Superior temporal gyrus (tissue), 1 donor: ENCODE results near the gene TBX2.
"Not testable (repeated sequence)": the region's sequence is repeated elsewhere in the genome, so short reads cannot be mapped to it uniquely, and the experiment has no call there.

Source experiments
- DNase-seq: peaks from one replicate; pipeline ENCODE4 v3.0.0-alpha.2; 2016; ENCODE audit errors: extremely low spot score

The TBX2 gene

GRCh38 chr17:61413661-61414126, 14.1 kb downstream of the TBX2 start:
- DNase-seq: no peak

- no peak for DNase-seq
Measured at GRCh38 chr17:61414141-61414935, 14.7 kb downstream of the TBX2 start.

DNA sequence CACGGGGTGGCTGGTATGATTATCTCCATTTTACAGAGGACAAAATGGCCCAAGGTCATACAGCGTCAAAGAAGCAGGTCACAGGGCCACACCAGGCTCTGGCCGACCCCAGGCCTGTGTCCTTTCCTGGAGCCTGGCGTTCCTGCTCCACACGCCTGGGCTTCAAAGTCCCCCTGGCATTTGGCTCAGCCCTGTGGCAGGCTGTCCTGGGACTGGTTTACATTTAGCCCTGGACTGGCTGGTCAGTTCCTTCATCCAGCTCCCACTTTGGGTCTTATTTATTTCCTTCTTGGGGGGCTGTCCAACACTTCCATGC, 15.3 kb downstream of the TBX2 start:
- no peak for DNase-seq

DNA sequence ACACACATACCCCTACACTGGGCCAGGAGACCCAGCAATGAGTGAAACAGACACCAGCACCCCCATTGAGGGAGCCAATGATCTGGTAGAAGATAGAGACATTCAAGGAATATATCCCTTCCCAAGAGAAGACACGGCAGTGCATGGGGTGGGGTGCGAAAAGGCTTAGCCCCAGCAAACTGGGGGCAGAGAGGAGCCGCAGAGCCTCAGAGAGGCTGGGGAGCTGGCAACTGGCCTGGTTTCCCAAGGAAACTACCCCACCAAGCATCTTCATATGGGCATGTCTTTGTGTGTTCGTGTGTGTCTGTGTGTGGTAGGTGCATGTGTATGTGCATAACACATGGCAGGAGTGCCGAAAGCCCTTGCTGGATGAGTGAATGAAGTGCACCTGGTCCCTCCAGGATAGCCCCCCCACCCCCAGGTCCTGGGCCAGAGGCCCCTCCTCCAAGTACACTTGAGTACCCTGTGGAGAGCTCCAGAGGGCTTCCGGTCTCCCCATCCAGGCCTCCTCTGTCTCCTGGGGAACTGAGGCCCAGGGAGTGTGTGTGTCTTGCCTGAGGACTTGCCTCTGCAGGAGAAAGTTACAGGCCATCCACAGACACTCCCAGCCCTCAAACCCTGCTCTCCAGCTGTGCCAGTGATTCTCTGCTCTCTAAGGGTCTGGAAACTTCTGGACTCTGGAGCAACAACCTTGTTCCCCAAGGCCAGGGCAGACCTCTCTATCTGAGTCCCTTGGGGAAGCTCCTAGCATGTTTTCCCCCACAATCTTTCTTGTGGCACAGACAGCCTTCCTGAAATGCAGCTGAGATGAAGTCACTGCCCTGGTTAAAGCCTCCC, 15.9 kb downstream of the TBX2 start:
- no peak for DNase-seq

DNA sequence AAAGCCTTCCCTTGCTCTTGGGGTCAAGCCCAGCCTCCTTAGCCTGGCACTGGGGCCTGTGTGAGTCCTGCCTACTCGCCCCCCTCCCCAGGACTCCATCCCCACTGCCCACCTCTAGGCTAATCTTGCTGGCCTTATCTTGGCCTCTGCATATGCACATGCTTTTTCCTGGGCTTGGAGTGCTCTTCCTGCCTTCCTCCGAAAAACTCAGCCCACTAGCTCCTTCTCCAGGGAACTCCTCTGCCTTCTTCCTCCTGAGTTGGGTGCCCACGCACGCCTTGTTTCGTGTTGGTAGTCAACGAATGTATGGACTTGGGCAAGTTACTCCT, 16.5 kb downstream of the TBX2 start:
- no peak for DNase-seq

- peak; percentile 74 for DNase-seq
Measured at GRCh38 chr17:61416540-61417363, 17.1 kb downstream of the TBX2 start.

- no peak for DNase-seq
Measured at GRCh38 chr17:61418449-61418848, 18.8 kb downstream of the TBX2 start.

DNA sequence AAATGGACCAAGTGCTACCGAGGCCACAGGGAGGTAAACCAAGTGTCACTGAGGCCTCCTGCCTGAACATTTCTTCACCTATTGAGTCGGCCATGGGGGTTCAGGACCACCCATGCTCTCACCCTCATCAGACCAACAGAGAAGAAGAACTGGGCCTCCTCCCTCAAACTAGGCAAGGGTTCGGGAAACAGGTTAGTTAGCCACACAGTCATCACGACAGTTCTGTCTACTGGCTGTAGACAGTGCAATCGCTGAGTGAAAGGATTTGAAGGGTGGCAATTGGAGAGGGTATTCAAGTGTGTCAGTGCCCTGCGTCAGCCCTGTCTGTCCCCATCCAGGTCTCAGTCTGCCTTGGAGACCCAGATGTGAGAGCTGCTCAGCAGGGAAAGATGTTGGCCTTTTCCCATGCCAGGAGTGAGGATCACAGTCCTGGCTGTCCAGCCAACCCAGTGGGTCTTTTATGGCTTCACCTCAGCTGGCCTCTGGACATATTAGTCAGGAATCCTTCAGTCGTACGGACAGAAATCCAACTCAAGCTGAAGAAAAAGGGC, 19.9 kb downstream of the TBX2 start:
- DNase-seq: no peak

DNA sequence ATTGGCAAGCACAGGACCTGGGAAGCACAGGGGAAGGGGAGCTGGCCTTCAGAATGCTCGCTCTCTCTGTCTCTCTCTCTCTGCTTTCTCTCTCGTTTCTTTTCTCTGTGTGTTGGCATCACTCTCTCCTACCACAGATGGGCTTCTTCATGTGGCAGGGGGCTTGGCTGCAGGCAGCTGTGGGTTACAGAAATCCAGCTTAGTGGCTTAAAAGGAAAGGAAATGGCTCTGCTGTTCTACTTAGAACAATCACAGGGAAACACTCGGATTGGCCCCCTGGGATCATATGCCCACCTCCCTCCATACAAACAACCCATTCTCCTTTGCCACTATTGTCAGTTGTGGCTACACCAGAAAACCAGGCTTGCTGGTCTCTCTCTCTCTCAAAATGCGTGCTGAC, 20.4 kb downstream of the TBX2 start:
- DNase-seq: no peak

DNA sequence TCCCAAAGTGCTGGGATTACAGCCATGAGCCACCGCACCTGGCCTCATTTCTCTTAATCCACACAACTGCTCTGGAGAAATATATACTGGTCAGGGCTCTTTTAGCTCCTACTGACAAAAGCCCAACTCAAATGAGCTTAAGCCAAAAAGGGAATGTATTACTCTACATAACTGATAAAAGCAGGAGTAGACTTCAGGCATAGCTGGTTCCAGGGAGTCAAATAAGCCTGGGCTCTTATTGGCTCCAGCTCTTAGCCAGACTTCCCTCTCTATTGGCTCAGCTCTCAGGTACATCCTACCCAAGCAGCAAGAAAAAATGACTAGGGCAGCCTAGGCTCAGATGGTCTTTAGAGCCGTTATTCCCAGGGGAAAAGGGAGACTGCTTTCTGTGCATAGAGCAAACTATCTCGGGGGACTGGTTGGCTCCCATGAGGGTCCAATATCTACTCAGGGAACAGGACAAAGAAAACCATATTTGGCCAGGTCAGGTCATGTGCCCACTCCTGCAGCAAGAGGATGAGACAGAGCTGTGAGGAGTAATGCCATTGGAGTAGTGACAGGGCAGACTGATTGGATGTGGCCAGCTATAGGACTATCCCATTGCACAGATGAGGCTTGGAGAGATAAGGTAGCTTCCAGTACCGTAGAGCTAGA, 21.2 kb downstream of the TBX2 start:
- DNase-seq: no peak

DNA sequence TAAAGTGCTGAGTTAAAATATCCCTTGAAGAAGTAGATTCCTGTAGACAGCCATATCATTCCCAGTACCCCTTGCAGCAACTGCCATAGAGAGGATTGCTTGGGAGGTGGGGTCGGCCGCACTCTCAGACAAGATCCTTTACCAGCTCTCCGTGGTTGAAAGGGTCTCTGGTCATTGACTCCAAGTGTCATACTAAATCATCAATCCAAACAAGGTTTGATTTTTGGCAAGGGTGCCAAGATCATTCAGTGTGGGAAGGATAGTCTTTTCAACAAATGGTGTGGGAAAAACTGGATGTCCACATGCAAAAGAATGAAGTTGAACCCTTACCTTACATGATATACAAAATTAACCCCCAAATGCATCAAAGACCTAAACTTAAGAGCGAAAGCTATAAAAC, 21.8 kb downstream of the TBX2 start:
- DNase-seq: no peak

GRCh38 chr17:61422116-61422799, 22.6 kb downstream of the TBX2 start:
- DNase-seq: no peak

DNA sequence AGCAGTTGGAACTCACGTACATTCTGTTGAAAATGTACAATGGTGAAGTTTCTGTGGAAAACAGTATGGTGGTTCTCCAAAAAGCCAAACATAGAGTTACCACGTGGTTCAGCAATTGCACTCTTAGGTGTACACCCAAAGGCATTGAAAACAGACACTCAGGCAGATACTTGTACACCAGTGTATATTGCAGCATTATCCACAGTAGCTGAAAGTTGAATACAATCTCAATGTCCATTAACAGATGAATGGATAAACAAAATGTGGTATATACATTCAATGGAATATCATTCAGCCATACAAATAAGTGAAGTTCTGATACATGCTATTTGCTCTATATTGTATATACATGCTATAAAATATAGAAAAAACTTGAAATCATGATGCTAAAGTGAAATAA, 23.2 kb downstream of the TBX2 start:
- no peak for DNase-seq

- no peak for DNase-seq
Measured at GRCh38 chr17:61423967-61424649, 24.5 kb downstream of the TBX2 start.

DNA sequence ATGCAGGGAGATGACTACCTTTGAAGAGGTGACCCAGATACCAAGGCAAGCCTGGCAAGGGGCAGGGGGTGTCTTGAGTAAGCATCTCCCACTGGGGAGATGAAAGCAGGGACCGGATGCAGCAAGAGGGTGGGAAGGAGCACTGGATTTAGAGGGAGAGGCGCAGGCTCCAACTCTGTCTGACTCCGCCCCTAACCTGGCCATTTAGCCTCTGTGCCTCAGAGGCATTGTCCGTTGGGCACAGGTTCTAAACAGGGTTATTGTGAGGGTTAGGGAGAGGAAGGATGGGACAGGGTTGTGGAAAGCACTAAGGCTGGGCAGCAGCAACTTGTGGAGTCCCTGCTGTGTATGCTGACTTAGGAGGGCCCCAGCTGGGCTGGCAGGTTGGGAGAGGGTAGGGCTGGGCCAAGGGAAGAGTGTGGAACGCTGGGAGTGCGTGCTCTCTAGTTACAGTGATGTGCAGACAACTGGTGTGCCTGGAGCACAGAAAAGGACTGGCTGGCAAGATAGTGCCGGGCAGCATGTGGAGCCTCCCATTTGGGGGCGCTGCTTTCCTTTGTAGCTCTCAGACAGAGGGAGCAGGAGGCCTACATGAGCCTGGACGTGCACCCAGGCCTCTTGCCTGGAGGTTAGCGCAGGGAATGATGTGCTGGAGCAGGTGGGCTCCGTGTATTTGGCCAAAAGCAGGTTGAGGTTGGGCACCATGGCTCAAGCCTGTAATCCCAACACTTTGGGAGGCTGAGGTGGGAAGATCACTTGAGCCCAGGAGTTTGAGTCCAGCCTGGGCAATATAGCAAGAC, 26.2 kb downstream of the TBX2 start:
- no peak for DNase-seq

GRCh38 chr17:61426482-61427304, 27.1 kb downstream of the TBX2 start:
- no peak for DNase-seq

DNA sequence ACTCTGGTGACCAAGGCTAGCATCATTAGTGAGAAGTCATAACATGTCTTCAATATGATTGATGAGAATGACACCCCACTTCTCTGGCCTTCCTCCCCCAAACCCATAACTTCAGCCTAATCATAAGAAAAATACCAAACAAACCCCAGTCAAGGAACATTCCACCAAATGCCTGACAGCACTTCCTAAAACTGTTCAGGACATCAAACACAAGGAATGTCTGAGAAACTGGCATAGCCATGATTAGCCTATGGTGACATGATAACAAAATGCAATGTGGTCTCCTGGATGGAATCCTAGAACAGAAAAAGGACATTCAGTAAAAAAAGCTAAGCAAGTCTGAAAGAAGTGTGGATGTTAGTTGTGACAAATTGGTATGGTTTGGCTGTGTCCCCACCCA, 27.9 kb downstream of the TBX2 start:
- DNase-seq: no peak

DNA sequence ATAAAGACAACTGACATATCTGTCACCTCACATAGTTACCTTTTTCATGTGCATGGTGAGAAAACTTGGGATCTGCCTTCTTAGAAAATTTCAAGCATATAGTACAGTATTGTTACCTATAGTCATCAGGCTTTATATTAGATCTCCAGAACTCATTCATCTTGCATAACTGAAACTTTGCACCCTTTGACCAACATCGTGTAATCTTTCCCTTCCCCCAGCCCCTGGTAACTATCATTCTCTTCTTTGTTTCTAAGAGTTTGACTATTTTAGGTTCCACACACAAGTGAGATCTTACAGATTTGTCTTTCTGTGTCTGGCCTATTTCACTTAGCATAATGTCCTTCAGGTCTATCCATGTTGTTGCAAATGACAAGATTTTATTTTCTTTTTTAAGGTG, 29.6 kb downstream of the TBX2 start:
- DNase-seq: no peak

GRCh38 chr17:61429831-61430230, 30.2 kb downstream of the TBX2 start:
- DNase-seq: not testable (repeated sequence)
